Muscle of arm (tissue), 12 donors: ENCODE data around the gene UNC13B. TPM values are rescaled to one million over a fixed set of nuclear protein-coding genes. Genes with fewer than 3 reads are reported as not detected.
A peak's percentile ranks its signal among the peaks of the same experiment; 100 is the strongest.
"Not testable (repeated sequence)": the region's sequence is repeated elsewhere in the genome, so short reads cannot be mapped to it uniquely, and the experiment has no call there.

Experiments used
- DNase-seq: peaks from one replicate; pipeline ENCODE4 v3.0.0-alpha.2; 2013
- polyA plus RNA-seq, 12 donors: library from polyadenylated mRNA; unstranded; fragments of 120-200 nt; gene quantifications; one replicate each; pipeline ENCODE4 v1.2.1, GENCODE V29; 2013; ENCODE audit not compliant: insufficient read length in 12 of 12

The UNC13B gene
- polyA plus RNA-seq, 12 donors, result 13.4 to 29.0 (median 18.5) TPM; not detected in 1

DNA sequence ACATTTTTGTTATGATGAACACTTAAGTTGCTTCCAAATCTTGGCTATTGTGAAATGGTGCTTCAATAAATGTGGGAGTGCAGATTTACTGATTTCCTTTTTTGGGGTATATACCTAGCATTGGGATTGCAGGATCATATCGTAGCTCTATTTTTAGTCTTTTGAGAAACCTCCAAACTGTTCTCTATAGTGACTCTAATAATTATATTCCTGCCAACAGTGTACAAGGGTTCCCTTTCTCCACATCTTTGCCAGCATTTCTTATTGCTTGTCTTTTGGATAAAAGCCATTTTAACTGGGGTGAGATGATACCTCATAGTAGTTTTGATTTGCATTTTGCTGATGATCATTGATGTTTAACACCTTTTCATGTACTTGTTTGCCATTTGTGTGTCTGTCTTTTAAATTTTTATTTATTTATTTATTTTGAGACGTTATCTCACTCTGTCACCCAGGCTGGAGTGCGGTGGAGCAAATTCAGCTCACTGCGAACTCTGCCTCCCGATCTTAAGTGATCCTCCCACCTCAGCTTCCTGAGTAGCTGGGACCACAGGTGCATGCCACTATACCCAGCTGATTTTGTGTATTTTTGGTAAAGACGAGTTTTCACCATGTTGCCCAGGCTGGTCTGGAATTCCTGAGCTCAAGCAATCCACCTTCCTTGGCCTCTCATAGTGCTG is 59.0 kb downstream of the UNC13B start:
- no peak for DNase-seq

DNA sequence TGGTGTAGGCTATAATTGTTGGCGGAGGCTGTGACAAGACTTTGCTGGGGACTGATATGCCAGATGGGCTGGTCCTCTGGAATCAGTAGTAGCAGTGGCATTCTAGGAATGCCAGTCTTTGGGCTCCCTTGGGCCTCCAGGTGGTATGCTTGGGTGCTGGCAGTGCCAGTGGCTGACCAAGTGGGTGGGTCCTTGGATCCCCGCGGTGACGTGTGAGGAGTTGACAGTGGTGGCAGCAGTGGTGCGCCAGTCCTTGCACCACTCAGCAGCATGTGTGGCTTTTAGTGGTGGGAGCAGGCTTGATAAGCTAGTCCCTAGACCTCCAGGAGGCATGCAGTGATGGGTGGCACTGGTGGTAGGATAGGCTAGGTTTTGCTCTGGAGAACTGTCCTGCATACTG is 63.9 kb downstream of the UNC13B start:
- no peak for DNase-seq

GRCh38 chr9:35226651-35227050 is 64.8 kb downstream of the UNC13B start:
- DNase-seq, result no peak

- DNase-seq, result no peak
These were observed 65.5 kb downstream of the UNC13B start for GRCh38 chr9:35227284-35227683.

GRCh38 chr9:35229066-35229778 is 67.4 kb downstream of the UNC13B start:
- DNase-seq, result no peak

GRCh38 chr9:35229779-35230143 is 68.0 kb downstream of the UNC13B start:
- DNase-seq, result no peak

GRCh38 chr9:35232867-35233544 is 71.2 kb downstream of the UNC13B start:
- DNase-seq, result no peak

DNA sequence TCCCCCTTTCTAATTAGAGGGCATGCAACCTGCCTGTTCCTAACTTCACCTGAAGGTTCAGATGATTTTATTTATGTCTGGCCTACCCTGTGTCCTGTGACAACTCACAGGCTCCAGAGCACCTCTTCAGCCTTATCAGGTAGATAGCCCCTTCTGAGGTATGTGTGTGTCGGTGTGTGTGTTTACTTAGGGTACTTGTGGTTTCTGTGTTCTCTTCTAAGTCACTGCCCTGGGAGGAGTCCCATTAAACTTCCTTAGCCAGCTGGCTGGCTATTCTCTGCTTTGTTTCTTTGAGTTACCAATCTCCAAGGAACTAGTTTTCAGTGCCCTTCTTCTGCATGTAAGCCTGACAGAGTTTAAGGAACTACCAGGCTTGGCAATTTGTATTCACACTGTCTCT is 74.9 kb downstream of the UNC13B start:
- DNase-seq, result no peak

GRCh38 chr9:35237311-35237710 is 75.5 kb downstream of the UNC13B start:
- DNase-seq, result no peak

DNA sequence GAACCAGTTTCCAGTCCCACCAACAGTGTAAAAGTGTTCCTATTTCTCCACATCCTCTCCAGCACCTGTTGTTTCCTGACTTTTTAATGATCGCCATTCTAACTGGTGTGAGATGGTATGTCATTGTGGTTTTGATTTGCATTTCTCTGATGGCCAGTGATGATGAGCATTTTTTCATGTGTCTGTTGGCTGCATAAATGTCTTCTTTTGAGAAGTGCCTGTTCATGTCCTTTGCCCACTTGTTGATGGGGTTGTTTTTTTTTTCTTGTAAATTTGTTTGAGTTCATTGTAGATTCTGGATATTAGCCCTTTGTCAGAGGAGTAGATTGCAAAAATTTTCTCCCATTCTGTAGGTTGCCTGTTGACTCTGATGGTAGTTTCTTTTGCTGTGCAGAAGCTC is 84.1 kb downstream of the UNC13B start:
- DNase-seq, result not testable (repeated sequence)

- no peak for DNase-seq
These were observed 91.3 kb downstream of the UNC13B start for GRCh38 chr9:35253075-35253474.

DNA sequence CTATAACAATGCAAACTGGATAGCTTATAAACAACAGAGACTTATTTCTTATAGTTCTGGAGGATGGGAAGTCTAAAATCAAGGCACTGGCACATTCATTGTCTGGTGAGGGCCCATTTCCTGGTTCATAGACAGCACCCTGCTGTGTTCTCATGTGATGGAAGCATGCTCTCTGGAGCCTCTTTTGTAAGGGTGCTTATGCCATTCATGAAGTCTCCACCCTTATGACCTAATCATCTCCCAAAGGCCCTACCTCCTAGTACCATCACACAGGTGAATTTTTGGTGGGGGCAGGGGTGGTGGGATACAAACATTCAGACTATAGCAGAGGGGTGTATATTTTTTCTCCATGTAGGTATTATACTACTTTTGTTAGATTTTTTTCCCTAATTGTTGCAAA is 92.4 kb downstream of the UNC13B start:
- DNase-seq, result no peak

DNA sequence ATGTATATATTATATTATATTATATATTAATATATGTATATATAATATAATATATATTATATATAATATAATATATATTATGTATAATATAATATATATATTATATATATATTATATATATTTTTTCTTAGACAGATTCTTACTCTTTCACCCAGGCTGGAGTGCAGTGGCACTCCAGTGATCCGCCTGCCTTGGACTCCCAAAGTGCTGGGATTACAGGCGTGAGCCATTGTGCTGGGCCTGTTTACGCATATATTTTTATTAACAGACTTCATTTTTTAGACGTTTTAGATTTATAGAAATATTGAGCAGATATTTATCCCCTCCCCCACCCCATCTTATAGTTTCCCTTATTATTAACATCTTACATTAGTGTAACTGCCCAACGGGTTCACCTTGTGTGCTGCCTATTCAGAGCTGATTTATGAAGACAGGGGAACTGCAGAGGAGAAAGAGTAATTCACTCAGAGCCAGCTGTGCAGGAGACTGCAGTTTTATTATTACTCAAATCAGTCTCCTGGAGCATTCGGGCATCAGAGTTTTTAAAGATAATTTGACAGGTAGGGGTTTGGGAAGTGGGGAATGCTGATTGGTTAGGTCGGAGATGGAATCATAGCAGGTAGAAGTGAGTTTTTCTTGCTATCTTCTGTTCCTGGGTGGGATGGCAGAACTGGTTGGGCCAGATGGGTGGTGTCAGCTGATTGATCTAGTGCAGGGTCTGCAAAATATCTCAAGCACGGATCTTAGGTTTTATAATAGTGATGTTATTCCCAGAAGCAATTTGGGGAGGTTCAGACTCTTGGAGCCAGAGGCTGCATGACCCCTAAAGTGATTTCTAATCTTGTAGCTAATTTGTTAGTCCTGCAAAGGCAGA is 93.4 kb downstream of the UNC13B start:
- no peak for DNase-seq

GRCh38 chr9:35257986-35258659 is 96.3 kb downstream of the UNC13B start:
- no peak for DNase-seq

DNA sequence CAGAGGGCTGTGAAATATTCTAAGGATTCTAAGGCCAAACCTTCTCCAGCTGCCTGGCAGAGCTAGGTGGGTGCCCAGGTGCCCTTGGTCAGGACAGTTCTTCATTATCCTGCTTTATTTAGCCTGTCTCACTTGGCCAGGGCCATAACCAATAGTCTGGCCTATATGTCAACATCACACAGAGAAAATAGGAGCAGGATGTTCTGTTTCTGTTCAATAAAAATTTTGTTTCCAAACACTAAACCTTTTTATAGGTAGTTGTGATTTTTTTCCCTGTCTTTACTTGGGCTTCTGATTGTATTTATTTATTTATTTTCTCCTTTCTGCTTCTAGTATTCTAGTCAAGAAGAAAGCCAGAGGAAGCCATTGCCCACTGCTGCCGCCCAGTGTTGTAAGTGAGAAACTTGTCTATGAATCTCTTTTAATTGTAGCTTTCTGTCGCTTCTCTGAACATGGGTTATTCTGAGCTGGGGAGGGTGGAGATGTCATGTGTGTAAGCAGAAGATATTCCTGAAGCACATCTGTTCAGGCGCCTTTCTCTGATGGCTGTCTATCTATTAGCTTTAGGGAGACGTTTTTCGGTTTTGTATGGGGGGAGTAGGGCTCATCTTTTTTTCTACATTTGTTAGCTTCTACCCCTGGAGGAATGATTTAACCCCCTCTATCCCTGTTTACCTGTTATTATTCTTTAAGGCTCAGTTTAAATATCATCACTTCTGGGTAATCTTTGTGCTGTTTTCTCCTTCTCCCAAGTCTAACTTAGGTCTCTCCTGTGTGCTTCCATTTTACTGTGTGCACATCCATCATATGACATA is 97.1 kb downstream of the UNC13B start:
- peak; percentile 69 for DNase-seq

GRCh38 chr9:35260186-35260585 is 98.4 kb downstream of the UNC13B start:
- no peak for DNase-seq

DNA sequence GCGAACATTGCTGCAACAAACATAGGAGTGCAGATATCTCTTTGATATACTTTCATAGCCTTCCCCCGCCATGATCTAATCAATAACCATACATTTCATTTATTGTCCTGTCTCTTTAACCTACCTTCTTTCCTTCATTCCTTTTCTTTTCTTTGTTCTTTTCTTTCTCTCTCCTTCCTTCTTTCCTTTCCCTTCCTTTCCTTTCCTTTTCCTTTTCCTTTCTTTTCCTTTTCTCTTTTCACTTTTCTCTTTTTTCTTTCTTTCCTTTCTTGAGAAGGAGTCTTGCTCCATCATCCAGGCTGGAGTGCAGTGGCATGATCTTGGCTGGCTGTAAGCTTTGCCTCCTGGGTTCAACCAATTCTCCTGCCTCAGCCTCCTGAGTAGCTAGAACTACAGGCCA is 100.3 kb downstream of the UNC13B start:
- no peak for DNase-seq

DNA sequence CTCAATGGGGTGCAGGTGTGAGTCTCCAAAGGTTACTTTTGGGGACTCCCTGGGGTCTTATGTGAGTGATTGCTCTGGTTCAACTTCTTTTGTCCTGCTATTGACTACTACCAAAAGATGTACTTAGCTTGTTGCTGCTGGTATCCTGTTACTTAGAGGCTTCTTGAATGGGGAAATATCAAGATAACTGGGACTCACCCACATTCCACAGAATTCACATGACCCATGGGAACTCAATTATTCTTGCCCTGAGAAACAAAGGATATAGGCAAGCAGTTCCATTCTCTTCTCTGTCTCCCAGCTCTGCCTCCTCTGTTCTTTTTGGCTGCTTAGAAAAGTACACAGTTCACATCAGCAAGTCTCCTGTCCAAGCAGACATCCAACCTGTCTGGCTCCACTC is 105.9 kb downstream of the UNC13B start:
- DNase-seq, result no peak

DNA sequence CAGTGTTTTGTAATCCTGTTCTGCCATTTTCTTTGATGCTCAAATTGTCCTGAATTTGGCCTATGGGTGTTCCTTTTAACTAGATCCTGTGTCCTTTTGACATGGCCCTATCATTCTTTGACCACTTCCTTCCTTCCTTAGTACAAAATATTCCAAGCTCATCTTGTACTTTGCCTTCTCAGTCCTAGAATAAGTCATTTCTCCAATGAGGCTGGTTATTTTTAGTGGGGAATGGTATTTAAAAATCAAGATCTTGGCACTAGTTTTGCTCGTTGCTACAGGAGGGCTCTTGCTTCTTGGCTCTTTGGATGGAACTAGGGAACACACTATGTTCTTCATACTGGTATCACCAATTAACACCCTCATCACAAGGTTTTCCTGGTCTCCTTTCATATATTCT is 108.1 kb downstream of the UNC13B start:
- DNase-seq, result no peak

DNA sequence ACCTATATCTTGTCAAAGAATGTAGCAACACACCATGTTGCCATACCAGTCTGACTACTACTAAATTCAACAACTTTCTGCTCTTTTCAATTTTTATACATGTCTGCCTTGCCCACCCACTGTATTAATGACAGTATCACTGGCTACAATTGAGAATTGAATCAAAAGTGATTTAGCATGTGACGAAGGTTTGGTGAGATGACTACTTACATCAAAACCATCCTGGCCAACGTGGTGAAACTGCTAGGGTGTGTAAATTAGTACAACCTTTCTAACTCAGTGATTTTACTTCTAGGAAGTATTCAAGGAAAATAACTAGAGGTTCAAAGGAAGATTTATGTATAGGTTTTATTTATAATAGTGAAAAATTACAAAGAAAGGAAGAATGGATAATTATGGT is 109.8 kb downstream of the UNC13B start:
- DNase-seq, result no peak

- no peak for DNase-seq
These were observed 111.2 kb downstream of the UNC13B start for GRCh38 chr9:35272989-35273388.
